Gastrocnemius medialis (tissue), 4 donors: ENCODE measurements around the gene DOCK7.

ENCODE experiments used
- CTCF ChIP-seq, 5 experiments: fragments of 450-650 bp in 3 of 5; fragments of 200-600 bp in 2 of 5; sonication (generic) in 2 of 5; IDR thresholded peaks in 4 of 5; conservative IDR thresholded peaks in 1 of 5; 1 replicate in 4 of 5; 2 replicates in 1 of 5; pipeline ENCODE4 v1.5.1; 2016 to 2019; ENCODE audit warnings: antibody characterized with exemption in 5 of 5, mild to moderate bottlenecking in 3 of 5, moderate library complexity in 3 of 5
- POLR2A ChIP-seq, 2 donors: fragments of 450-650 bp; IDR thresholded peaks; one replicate each; pipeline ENCODE4 v1.6.1; 2017; ENCODE audit warnings: antibody characterized with exemption in 2 of 2, mild to moderate bottlenecking in 2 of 2, moderate library complexity in 2 of 2

GRCh38 chr1:62590970-62591368 lies 97.2 kb downstream of the DOCK7 start:
- no peak for TF ChIP-seq CTCF (IDR thresholded peaks at IDR 0.05 in 4 of 5, conservative IDR thresholded peaks at IDR 0.05 in 1 of 5)
- no peak for TF ChIP-seq POLR2A (IDR thresholded peaks at IDR 0.05)
